GM12892 (cell line): ENCODE measurements around the gene SYCN.

Source experiments
- POLR2A ChIP-seq: IDR thresholded peaks from 2 replicates; pipeline ENCODE4 v1.6.1; 2011; ENCODE audit warnings: low read depth, low read length, control low read depth
- POLR2AphosphoS5 ChIP-seq: IDR thresholded peaks from 2 replicates; pipeline ENCODE4 v1.6.1; 2011; ENCODE audit warnings: low read depth, low read length, control low read depth
- TAF1 ChIP-seq: IDR thresholded peaks from 2 replicates; pipeline ENCODE4 v1.6.1; 2011; ENCODE audit warnings: low read depth, mild to moderate bottlenecking, control low read depth, low read length, borderline replicate concordance

DNA sequence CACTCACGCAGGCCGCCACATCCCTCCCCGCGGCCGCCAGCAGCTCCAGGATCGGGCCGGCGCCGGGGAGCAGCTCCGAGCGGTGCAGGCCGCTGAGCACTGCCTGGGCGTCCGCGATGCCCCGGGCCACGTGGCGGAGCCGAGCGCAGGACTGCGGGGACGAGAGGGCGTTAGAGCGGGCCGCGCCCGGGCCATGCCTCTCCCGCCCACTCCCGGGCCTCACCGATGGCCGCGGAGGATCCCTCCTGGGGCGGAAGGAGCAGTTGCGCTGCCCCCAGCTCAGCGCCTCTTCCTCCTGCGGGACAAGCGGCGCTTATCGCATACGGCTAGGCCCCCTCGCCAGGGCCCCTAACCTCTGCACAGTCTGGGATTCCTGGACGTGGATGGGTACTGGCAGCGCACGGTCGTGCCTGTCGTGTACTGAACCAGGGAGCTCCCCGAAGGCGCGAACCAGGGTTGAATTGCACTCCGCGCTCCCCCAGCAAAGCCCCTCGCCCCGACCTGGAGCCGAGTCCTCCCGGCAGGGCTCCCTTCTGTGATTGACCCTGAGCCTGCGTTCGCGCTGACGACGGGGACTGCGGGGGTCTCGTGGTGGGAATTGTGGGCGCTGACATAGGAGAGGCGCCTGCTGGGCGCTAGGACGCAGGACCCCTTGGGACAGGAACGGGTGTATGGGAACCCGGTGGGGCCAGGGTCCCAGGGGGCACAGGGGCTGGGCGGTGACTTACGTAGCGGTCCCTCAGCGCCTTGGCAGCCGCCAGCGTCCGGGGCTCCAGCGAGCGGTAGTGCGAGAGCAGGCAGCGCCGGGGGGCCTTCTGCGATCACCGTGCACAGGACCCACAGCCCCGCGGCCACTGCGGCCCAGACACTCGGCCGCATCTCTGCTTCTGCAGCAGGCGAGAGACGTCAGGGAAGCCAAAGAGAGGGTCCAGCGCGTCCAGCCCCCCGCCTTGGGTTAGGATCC, 43.9 kb upstream of the SYCN start:
- no peak for TF ChIP-seq POLR2AphosphoS5
- TF ChIP-seq POLR2A = no peak
- TF ChIP-seq TAF1 = no peak
